Panc1 (cell line): ENCODE data around the gene MIR17HG. TPM values are rescaled to one million over a fixed set of nuclear protein-coding genes. Genes with fewer than 3 reads are reported as not detected.
A peak's percentile ranks its signal among the peaks of the same experiment; 100 is the strongest.

Experiments
- ATAC-seq: fragments of 200-7000 bp; cut with Tn5 transposase; 2 replicates; pipeline ENCODE4 v1.9.1; 2020; ENCODE audit warnings: mild to moderate bottlenecking, moderate library complexity
- BruUV-seq: library from RNA; stranded (reverse); fragments of 400-500 nt; replicated peaks from 2 replicates; lab custom pipeline; 2021; lab: Mats Ljungman, UMichigan
- CTCF ChIA-PET: fragments of 300-600 bp; sonication (Branson Sonifier 250); formaldehyde crosslinking; loops from one replicate; lab custom pipeline; 2022; ENCODE audit warnings: antibody characterized with exemption; lab: Charles Lee
- POLR2A ChIA-PET: fragments of 300-600 bp; sonication (Branson Sonifier 250); formaldehyde crosslinking; loops from one replicate; lab custom pipeline; 2022; ENCODE audit warnings: antibody characterized with exemption; lab: Charles Lee
- DNase-seq: peaks from one replicate; pipeline ENCODE4 v3.0.0-alpha.2; 2010; ENCODE audit warnings: low read depth, low spot score
- H3K27ac ChIP-seq: 2 replicates; pipeline ENCODE4 v1.5.1; 2011; ENCODE audit warnings: mild to moderate bottlenecking, low read length, inconsistent platforms
- H3K27me3 ChIP-seq: fragments of 200-500 bp; sonication (Bioruptor generic); 2 replicates; pipeline ENCODE4 v1.6.0; 2014; ENCODE audit warnings: low read length, inconsistent platforms; ENCODE audit not compliant: control insufficient read depth, insufficient read depth
- H3K36me3 ChIP-seq: fragments of 200-500 bp; sonication (Bioruptor generic); 2 replicates; pipeline ENCODE4 v1.5.1; 2014; ENCODE audit warnings: inconsistent platforms, mild to moderate bottlenecking, low read length, moderate library complexity; ENCODE audit not compliant: control insufficient read depth, insufficient read depth
- H3K4me1 ChIP-seq: 2 replicates; pipeline ENCODE4 v1.5.1; 2011; ENCODE audit warnings: inconsistent platforms, mild to moderate bottlenecking, low read length, moderate library complexity; ENCODE audit not compliant: control insufficient read depth, insufficient read depth
- H3K4me3 ChIP-seq, 2 experiments: 2 replicates each; pipeline ENCODE4 v1.5.1; 2011 to 2012; ENCODE audit warnings: low read depth in 2 of 2, low read length in 2 of 2, mild to moderate bottlenecking in 2 of 2, inconsistent platforms in 1 of 2, moderate library complexity in 1 of 2
- H3K9me3 ChIP-seq: fragments of 200-500 bp; sonication (Bioruptor generic); 2 replicates; pipeline ENCODE4 v1.5.1; 2014; ENCODE audit warnings: low read depth, mild to moderate bottlenecking, inconsistent platforms, low read length, moderate library complexity; ENCODE audit not compliant: control insufficient read depth, insufficient read depth
- CTCF ChIP-seq: fragments of 450-650 bp; IDR thresholded peaks from 2 replicates; pipeline ENCODE4 v1.5.1; 2017; ENCODE audit warnings: mild to moderate bottlenecking
- POLR2AphosphoS5 ChIP-seq: IDR thresholded peaks from 2 replicates; pipeline ENCODE4 v1.6.1; 2012; ENCODE audit warnings: mild to moderate bottlenecking, low read depth, low read length, moderate library complexity
- SIN3A ChIP-seq: IDR thresholded peaks from 2 replicates; pipeline ENCODE4 v1.6.1; 2012; ENCODE audit warnings: low read depth, mild to moderate bottlenecking, low read length, moderate library complexity, borderline replicate concordance; ENCODE audit not compliant: insufficient read depth
- TCF7L2 ChIP-seq: IDR thresholded peaks from 2 replicates; pipeline ENCODE4 v1.6.1; 2011; ENCODE audit warnings: mild to moderate bottlenecking, low read depth, low read length, inconsistent platforms
- in situ Hi-C: cut with HindIII; loops from 2 replicates; pipeline ENCODE4 v1.10.0; 2016; ENCODE audit warnings: low sequenced_read_pairs, low pct_unique_long_range_greater_than_20kb
- intact Hi-C: fragments of 100-400 bp; cut with micrococcal nuclease; formaldehyde crosslinking; loops from one replicate; pipeline ENCODE4 v1.10.0; 2022; ENCODE audit not compliant: unreplicated experiment
- total RNA-seq: library from RNA; stranded (reverse); gene quantifications from one replicate; pipeline ENCODE4 v1.2.1, GENCODE V29; 2021; ENCODE audit not compliant: unreplicated experiment
- TF ChIP-seq, protein P1 (sequence below), 2 experiments: IDR thresholded peaks; 2 replicates each; pipeline ENCODE4 v1.6.1; 2011 to 2012; ENCODE audit warnings: low read depth in 2 of 2, control low read depth in 1 of 2, low read length in 1 of 2, mild to moderate bottlenecking in 1 of 2, moderate library complexity in 1 of 2; ENCODE audit not compliant: insufficient read depth in 1 of 2

The MIR17HG gene
- total RNA-seq, 1 experiment from 2014 or later = 3.1 TPM

GRCh38 chr13:91355826-91356710 is 8.6 kb downstream of the MIR17HG start:
- Histone ChIP-seq H3K4me3 (no peak overlapping the region), H3K27me3 (no peaks in the 10 kb centered on the region), H3K36me3 (peaks cover 42% of the 10 kb centered on the region), H3K4me1 (peaks cover 3% of the 10 kb centered on the region; the same call in 1 of the 2 replicates), H3K9me3 (no peaks in the 10 kb centered on the region), H3K27ac (no peak overlapping the region)
- DNase-seq (no peak), ATAC-seq (no peak)
- no TSS peak for BruUV-seq
- in situ Hi-C loops (no loop called here), intact Hi-C loops (no loop called here)
- TF ChIP-seq SIN3A (no peak), POLR2AphosphoS5 (peak; percentile 32; the same call in 1 of the 2 replicates)
- POLR2A ChIA-PET = no interaction called here
- CTCF ChIA-PET = no interaction called here

DNA sequence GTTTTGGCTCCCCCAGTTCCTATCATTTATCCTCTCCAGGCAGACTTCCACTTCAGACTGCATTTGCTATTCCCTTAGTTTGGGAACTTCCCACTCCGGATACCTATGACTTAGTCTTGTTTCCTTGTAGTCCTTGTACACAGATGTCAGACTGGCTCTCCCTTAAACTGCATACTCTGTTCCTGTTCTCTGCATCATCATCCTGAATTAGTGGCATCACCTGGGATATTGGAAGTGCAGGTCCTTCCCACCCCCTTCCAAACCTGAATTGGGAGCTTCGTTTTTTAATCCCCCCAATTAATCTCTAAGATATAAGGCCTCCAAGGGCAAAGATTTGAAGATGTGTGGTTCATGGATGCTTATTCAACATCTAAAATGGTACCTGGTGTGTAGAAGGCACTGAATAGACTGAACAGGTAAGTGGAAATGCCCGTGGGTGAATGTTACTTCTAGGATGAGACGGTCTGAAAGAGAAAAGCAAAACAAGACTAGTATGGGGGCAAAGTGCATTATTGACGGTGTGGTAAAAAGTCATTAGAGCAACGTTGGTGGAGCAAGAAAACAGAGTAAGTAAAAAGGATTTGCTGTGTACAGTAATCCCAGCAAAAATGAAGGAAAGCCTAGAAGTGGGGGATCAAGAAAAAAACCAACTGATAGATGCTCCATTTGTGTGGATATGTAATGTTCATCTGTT is 9.6 kb downstream of the MIR17HG start:
- Histone ChIP-seq H3K4me3 (no peak overlapping the region), H3K4me1 (no peaks in the 10 kb centered on the region), H3K36me3 (peaks cover 34% of the 10 kb centered on the region), H3K27ac (no peak overlapping the region), H3K9me3 (no peaks in the 10 kb centered on the region), H3K27me3 (no peaks in the 10 kb centered on the region)
- ATAC-seq (no peak), DNase-seq (no peak)
- CTCF ChIA-PET = no interaction called here
- POLR2A ChIA-PET = no interaction called here
- BruUV-seq = no TSS peak
- no peak for TF ChIP-seq TCF7L2
- no peak for TF ChIP-seq CTCF
- no peak for TF ChIP-seq SIN3A
- TF ChIP-seq, protein P1, sequence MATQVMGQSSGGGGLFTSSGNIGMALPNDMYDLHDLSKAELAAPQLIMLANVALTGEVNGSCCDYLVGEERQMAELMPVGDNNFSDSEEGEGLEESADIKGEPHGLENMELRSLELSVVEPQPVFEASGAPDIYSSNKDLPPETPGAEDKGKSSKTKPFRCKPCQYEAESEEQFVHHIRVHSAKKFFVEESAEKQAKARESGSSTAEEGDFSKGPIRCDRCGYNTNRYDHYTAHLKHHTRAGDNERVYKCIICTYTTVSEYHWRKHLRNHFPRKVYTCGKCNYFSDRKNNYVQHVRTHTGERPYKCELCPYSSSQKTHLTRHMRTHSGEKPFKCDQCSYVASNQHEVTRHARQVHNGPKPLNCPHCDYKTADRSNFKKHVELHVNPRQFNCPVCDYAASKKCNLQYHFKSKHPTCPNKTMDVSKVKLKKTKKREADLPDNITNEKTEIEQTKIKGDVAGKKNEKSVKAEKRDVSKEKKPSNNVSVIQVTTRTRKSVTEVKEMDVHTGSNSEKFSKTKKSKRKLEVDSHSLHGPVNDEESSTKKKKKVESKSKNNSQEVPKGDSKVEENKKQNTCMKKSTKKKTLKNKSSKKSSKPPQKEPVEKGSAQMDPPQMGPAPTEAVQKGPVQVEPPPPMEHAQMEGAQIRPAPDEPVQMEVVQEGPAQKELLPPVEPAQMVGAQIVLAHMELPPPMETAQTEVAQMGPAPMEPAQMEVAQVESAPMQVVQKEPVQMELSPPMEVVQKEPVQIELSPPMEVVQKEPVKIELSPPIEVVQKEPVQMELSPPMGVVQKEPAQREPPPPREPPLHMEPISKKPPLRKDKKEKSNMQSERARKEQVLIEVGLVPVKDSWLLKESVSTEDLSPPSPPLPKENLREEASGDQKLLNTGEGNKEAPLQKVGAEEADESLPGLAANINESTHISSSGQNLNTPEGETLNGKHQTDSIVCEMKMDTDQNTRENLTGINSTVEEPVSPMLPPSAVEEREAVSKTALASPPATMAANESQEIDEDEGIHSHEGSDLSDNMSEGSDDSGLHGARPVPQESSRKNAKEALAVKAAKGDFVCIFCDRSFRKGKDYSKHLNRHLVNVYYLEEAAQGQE (IDR thresholded peaks at IDR 0.05; ENCODE audit: insufficient read depth in 1 of 2, low read depth in 2 of 2, low read length in 1 of 2) = no peak
- TF ChIP-seq POLR2AphosphoS5 = no peak
- in situ Hi-C loops = no loop called here
- intact Hi-C loops = no loop called here
